ENCODE data around the gene POGZ.

- no peak for TF ChIP-seq CTCF (IDR thresholded peaks at IDR 0.05; ENCODE audit: poor library complexity)
- TF ChIP-seq EZH2phosphoT487 (IDR thresholded peaks at IDR 0.05; ENCODE audit: low read depth, severe bottlenecking, unreplicated experiment): no peak
- no peak for TF ChIP-seq EZH2 (IDR thresholded peaks at IDR 0.05; ENCODE audit: borderline replicate concordance)
Observed at GRCh38 chr1:151478923-151479322, 19.6 kb upstream of the POGZ start.

Measured in hepatocyte (in vitro differentiated cells).